ENCODE measurements around the gene HDAC4. TPM values are rescaled to one million over a fixed set of nuclear protein-coding genes. Genes with fewer than 3 reads are reported as not detected.

The HDAC4 gene
- polyA plus RNA-seq, 2 of the 4 experiments (the other 2 are of a cell fraction) = 8.6 to 10.4 TPM

DNA sequence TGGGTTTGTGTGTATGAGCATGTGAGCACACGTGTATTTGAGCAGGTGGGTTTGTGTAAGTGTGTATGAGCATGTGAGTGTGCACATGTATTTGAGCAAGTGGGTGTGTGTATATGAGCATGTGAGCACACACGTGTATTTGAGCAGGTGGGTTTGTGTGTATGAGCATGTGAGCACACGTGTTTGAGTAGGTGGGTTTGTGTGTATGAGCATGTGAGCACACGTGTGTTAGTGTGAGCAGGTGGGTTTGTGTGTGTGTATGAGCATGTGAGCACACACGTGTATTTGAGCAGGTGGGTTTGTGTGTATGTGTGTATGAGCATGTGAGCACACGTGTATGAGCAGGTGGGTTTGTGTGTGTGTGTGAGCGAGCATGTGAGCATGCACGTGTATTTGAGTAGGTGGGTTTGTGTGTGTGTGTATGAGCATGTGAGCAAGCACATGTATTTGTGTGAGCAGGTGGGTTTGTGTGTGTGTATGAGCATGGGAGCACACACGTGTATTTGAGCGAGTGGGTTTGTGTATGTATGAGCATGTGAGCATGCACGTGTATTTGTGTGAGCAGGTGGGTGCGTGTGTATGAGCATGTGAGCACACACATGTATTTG, 383.2 kb downstream of the HDAC4 start:
- no peak for ATAC-seq
- CTCF ChIA-PET = no interaction called here
- no peak for DNase-seq (ENCODE audit: low read depth in 1 of 2, low spot score in 1 of 2)
- FAIRE-seq = no peak
- Histone ChIP-seq H3K4me2 (no peak overlapping the region), H3K4me3 (no peak overlapping the region), H3K4me1 (no peaks in the 10 kb centered on the region), H3K27ac (no peak overlapping the region), H3K9me3 (no peaks in the 10 kb centered on the region)
- POLR2A ChIA-PET = no interaction called here
- no peak for TF ChIP-seq E2F6 (IDR thresholded peaks at IDR 0.05; ENCODE audit: borderline replicate concordance, low read depth)
- no peak for TF ChIP-seq KDM5A (IDR thresholded peaks at IDR 0.05)
- no peak for TF ChIP-seq CHD4 (IDR thresholded peaks at IDR 0.05; ENCODE audit: borderline replicate concordance)
- no peak for TF ChIP-seq RCOR1 (IDR thresholded peaks at IDR 0.05; ENCODE audit: low read depth, low read length)
- TF ChIP-seq NFE2L2 (conservative IDR thresholded peaks at IDR 0.05; ENCODE audit: low read length) = no peak
- TF ChIP-seq, protein P1, sequence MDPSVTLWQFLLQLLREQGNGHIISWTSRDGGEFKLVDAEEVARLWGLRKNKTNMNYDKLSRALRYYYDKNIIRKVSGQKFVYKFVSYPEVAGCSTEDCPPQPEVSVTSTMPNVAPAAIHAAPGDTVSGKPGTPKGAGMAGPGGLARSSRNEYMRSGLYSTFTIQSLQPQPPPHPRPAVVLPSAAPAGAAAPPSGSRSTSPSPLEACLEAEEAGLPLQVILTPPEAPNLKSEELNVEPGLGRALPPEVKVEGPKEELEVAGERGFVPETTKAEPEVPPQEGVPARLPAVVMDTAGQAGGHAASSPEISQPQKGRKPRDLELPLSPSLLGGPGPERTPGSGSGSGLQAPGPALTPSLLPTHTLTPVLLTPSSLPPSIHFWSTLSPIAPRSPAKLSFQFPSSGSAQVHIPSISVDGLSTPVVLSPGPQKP (IDR thresholded peaks at IDR 0.05; ENCODE audit: low read depth, low read length) = no peak
- TF ChIP-seq TP53 (CRISPR knock-in tag; IDR thresholded peaks at IDR 0.05) = no peak
- TF ChIP-seq MAZ (IDR thresholded peaks at IDR 0.05; ENCODE audit: borderline replicate concordance, low read depth, low read length) = no peak
- TF ChIP-seq HMGXB4 (CRISPR knock-in tag; IDR thresholded peaks at IDR 0.05; ENCODE audit: borderline replicate concordance) = no peak
- TF ChIP-seq MAFK (IDR thresholded peaks at IDR 0.05; ENCODE audit: partially characterized antibody) = no peak
- TF ChIP-seq EHF (CRISPR knock-in tag; IDR thresholded peaks at IDR 0.05) = no peak
- no peak for TF ChIP-seq EP300 (IDR thresholded peaks at IDR 0.05)
- TF ChIP-seq, protein P2, sequence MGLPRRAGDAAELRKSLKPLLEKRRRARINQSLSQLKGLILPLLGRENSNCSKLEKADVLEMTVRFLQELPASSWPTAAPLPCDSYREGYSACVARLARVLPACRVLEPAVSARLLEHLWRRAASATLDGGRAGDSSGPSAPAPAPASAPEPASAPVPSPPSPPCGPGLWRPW (IDR thresholded peaks at IDR 0.05) = no peak
- TF ChIP-seq FOSB (CRISPR knock-in tag; IDR thresholded peaks at IDR 0.05) = no peak
- no peak for TF ChIP-seq ZNF302 (CRISPR knock-in tag; IDR thresholded peaks at IDR 0.05)
- no peak for TF ChIP-seq PBX3 (IDR thresholded peaks at IDR 0.05)
- no peak for TF ChIP-seq KDM1A (IDR thresholded peaks at IDR 0.05; ENCODE audit: low read depth)
- WGBS (ENCODE audit: missing lambda C conversion rate) = 49% methylated on average over 12 of the region's 12 CpGs

GRCh38 chr2:239015901-239016675, 384.7 kb downstream of the HDAC4 start:
- H3K4me2 ChIP-seq = no peak overlapping the region
- ATAC-seq = no peak
- ChIA-PET CTCF (no interaction called here), POLR2A (no interaction called here)
- no peak overlapping the region for H3K27ac ChIP-seq
- H3K4me3 ChIP-seq = no peak overlapping the region
- 51% methylated on average over 15 of the region's 19 CpGs for WGBS (ENCODE audit: missing lambda C conversion rate)
- no peak for FAIRE-seq
- no peaks in the 10 kb centered on the region for H3K4me1 ChIP-seq
- no peak for DNase-seq (ENCODE audit: low read depth in 1 of 2, low spot score in 1 of 2)
- no peaks in the 10 kb centered on the region for H3K9me3 ChIP-seq
- TF ChIP-seq FOXS1 (CRISPR knock-in tag; IDR thresholded peaks at IDR 0.05) (no peak), CBX8 (IDR thresholded peaks at IDR 0.05) (no peak), RARB (CRISPR knock-in tag; IDR thresholded peaks at IDR 0.05) (no peak), HEYL (CRISPR knock-in tag; IDR thresholded peaks at IDR 0.05) (no peak), NFE2L2 (conservative IDR thresholded peaks at IDR 0.05; ENCODE audit: low read length) (no peak), RNF2 (IDR thresholded peaks at IDR 0.05; ENCODE audit: borderline replicate concordance, low read depth) (no peak), JUNB (IDR thresholded peaks at IDR 0.05) (no peak), FOSB (CRISPR knock-in tag; IDR thresholded peaks at IDR 0.05) (no peak), POLR2A (IDR thresholded peaks at IDR 0.05; ENCODE audit: low read length) (no peak), GATA3 (IDR thresholded peaks at IDR 0.05; ENCODE audit: borderline replicate concordance) (no peak), ESRRA (IDR thresholded peaks at IDR 0.05; ENCODE audit: borderline replicate concordance, low read length) (no peak), HOXB13 (CRISPR knock-in tag; IDR thresholded peaks at IDR 0.05; ENCODE audit: low read depth) (no peak), EP300 (IDR thresholded peaks at IDR 0.05) (no peak), EHF (CRISPR knock-in tag; IDR thresholded peaks at IDR 0.05) (no peak), MYC (IDR thresholded peaks at IDR 0.05; ENCODE audit: borderline replicate concordance, low read length) (no peak), HOXA7 (CRISPR knock-in tag; IDR thresholded peaks at IDR 0.05) (no peak)
- TF ChIP-seq, protein P3, sequence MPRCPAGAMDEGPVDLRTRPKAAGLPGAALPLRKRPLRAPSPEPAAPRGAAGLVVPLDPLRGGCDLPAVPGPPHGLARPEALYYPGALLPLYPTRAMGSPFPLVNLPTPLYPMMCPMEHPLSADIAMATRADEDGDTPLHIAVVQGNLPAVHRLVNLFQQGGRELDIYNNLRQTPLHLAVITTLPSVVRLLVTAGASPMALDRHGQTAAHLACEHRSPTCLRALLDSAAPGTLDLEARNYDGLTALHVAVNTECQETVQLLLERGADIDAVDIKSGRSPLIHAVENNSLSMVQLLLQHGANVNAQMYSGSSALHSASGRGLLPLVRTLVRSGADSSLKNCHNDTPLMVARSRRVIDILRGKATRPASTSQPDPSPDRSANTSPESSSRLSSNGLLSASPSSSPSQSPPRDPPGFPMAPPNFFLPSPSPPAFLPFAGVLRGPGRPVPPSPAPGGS (IDR thresholded peaks at IDR 0.05) = no peak
- TF ChIP-seq, protein P2 (IDR thresholded peaks at IDR 0.05) = no peak

Measured in A549 (cell line).